ENCODE results near the gene KCNJ5. TPM values are rescaled to one million over a fixed set of nuclear protein-coding genes. Genes with fewer than 3 reads are reported as not detected.
A peak's percentile ranks its signal among the peaks of the same experiment; 100 is the strongest.

Gene KCNJ5
- total and polyA plus RNA-seq, 10 of the 15 experiments (the other 5 are each of a cell fraction or from before 2014, with no cell fraction given) = 0.03 TPM; not detected in 8

DNA sequence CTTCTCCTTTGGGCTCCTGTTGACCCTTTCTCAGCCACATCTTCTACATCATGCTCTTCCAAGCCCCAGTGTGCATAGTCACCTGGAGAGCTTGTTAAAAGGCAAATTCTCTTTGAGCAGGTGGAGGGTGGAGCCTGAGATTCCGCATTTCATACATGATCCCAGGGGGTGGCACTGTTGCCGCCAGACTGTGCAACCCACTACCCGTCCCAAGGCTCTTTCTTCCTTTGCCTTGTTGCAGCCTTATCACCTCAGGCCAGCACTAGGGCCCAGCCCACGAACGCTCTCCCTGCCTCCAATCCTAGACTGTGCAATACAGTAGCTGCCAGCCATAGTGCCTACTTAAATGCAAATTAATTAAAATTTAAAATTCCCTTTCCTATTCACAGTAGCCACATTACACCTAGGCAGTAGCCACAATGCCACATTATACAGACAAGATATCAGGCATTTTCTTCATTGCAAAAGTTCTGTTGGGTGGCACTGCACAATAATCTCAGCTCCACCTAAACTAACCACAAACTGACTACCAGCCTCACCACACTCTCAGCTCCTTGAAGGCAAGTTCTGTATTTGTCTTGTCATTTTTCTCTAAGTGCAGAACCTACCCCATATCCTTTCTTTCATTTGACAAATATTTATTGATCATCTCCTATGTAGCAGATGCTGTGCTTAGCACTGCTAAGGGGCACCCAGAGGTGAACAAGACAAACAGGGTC, 4.6 kb upstream of the KCNJ5 start:
- Histone ChIP-seq H2AFZ (ENCODE audit: control insufficient read depth, low read depth, low read length) (no peak overlapping the region), H3K9me3 (replicated peaks; ENCODE audit: control insufficient read depth, insufficient read depth, low read length) (no peaks in the 10 kb centered on the region), H3K27ac (ENCODE audit: control insufficient read depth, insufficient read depth) (no peak overlapping the region), H3K79me2 (ENCODE audit: control insufficient read depth, insufficient read depth, low read length) (no peaks in the 10 kb centered on the region), H3K36me3 (ENCODE audit: control insufficient read depth in 2 of 2, insufficient read depth in 2 of 2, low read length in 1 of 2) (no peaks in the 10 kb centered on the region), H3K4me3 (no peak overlapping the region), H3K9ac (ENCODE audit: control insufficient read depth, insufficient read depth, low read length) (no peak overlapping the region), H3K27me3 (replicated peaks in 1 of 2; ENCODE audit: control insufficient read depth in 2 of 2, insufficient read depth in 2 of 2, low read length in 1 of 2) (peaks cover 12 to 15% of the 10 kb centered on the region in 2 experiments), H3K4me2 (ENCODE audit: control insufficient read depth, insufficient read depth) (no peak overlapping the region), H3K4me1 (ENCODE audit: control insufficient read depth, insufficient read depth, low read length) (no peaks in the 10 kb centered on the region), H4K20me1 (ENCODE audit: control insufficient read depth, insufficient read depth) (no peaks in the 10 kb centered on the region)
- peak; percentile 51 for ATAC-seq
- in situ Hi-C loops (cut with MboI) = loop anchor here (5.0 to 10.0 kb wide), 2 partner anchors 71 to 448 kb away; no protein-coding TSS in a partner anchor
- CTCF ChIA-PET = interaction anchor here (0.6 to 10.8 kb wide), 16 partner anchors 11 to 735 kb away, joined by 3 to 480 read pairs (median 4); no protein-coding TSS in a partner anchor
- SMC1A ChIA-PET (ENCODE audit: uncharacterized antibody, unreplicated experiment) = interaction anchor here (0.8 to 12.3 kb wide), 7 partner anchors 12 to 447 kb away, joined by 3 to 249 read pairs (median 3); no protein-coding TSS in a partner anchor
- POLR2A ChIA-PET = no interaction called here
- DNase-seq (ENCODE audit: low read depth, low spot score) = no peak
- TF ChIP-seq, protein P1, sequence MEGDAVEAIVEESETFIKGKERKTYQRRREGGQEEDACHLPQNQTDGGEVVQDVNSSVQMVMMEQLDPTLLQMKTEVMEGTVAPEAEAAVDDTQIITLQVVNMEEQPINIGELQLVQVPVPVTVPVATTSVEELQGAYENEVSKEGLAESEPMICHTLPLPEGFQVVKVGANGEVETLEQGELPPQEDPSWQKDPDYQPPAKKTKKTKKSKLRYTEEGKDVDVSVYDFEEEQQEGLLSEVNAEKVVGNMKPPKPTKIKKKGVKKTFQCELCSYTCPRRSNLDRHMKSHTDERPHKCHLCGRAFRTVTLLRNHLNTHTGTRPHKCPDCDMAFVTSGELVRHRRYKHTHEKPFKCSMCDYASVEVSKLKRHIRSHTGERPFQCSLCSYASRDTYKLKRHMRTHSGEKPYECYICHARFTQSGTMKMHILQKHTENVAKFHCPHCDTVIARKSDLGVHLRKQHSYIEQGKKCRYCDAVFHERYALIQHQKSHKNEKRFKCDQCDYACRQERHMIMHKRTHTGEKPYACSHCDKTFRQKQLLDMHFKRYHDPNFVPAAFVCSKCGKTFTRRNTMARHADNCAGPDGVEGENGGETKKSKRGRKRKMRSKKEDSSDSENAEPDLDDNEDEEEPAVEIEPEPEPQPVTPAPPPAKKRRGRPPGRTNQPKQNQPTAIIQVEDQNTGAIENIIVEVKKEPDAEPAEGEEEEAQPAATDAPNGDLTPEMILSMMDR (IDR thresholded peaks at IDR 0.05 in 2 of 3, conservative IDR thresholded peaks at IDR 0.05 in 1 of 3; ENCODE audit: control insufficient read depth in 2 of 3, extremely low read depth in 1 of 3, insufficient read depth in 1 of 3, low read depth in 3 of 3, low read length in 3 of 3) = peak in 2 of 3 experiments; percentile 21 to 42; a peak in 3 of 6 replicates
- TF ChIP-seq IRF4 (IDR thresholded peaks at IDR 0.05; ENCODE audit: low read depth, low read length) (no peak), BACH1 (IDR thresholded peaks at IDR 0.05; ENCODE audit: borderline replicate concordance) (no peak), STAT1 (conservative IDR thresholded peaks at IDR 0.05) (no peak), SMC3 (IDR thresholded peaks at IDR 0.05; ENCODE audit: borderline replicate concordance, low read length) (peak; percentile 38; the same call in 1 of the 2 replicates)
- BruUV-seq (replicated peaks) = no TSS peak
- no peak for FAIRE-seq
- intact Hi-C loops (cut with micrococcal nuclease; ENCODE audit: unreplicated experiment) = no loop called here
- WGBS (ENCODE audit: insufficient coverage, insufficient replicate concordance, low lambda C conversion rate, missing lambda C conversion rate) = 0% methylated on average over 5 of the region's 5 CpGs
- RAD21 ChIA-PET (ENCODE audit: unreplicated experiment) = interaction anchor here (0.7 to 4.2 kb wide), 6 partner anchors 18 to 76 kb away, joined by 3 to 109 read pairs (median 5); no protein-coding TSS in a partner anchor
